HG03571 (cell line): Measurements from ENCODE around the gene CES4A.

Experiments used
- ATAC-seq: cut with Tn5 transposase; IDR thresholded peaks from one replicate; pipeline ENCODE4 v1.9.1; 2021; ENCODE audit not compliant: unreplicated experiment

The CES4A gene

GRCh38 chr16:67017810-67018488 lies 29.6 kb downstream of the CES4A start:
- ATAC-seq = peak; percentile 86

- no peak for ATAC-seq
Measured at GRCh38 chr16:67019171-67019570, 30.8 kb downstream of the CES4A start.

- ATAC-seq = no peak
Measured at GRCh38 chr16:67021321-67021720, 32.9 kb downstream of the CES4A start.

- ATAC-seq = no peak
Measured at GRCh38 chr16:67022531-67023214, 34.3 kb downstream of the CES4A start.

GRCh38 chr16:67023689-67024088 lies 35.3 kb downstream of the CES4A start:
- ATAC-seq = no peak

- ATAC-seq = no peak
Measured at GRCh38 chr16:67024384-67025209, 36.2 kb downstream of the CES4A start.

- ATAC-seq = no peak
Measured at GRCh38 chr16:67025210-67025550, 36.8 kb downstream of the CES4A start.

- ATAC-seq = no peak
Measured at GRCh38 chr16:67026570-67026969, 38.2 kb downstream of the CES4A start.

- ATAC-seq = no peak
Measured at GRCh38 chr16:67027046-67027445, 38.7 kb downstream of the CES4A start.

GRCh38 chr16:67028167-67028695 lies 39.8 kb downstream of the CES4A start:
- ATAC-seq = no peak

GRCh38 chr16:67028696-67029253 lies 40.4 kb downstream of the CES4A start, which contains the start of gene CBFB:
TSS of gene CBFB (plus strand) at chr16:67029149. CDS start at chr16:67029408, 259 bp downstream.
- peak; percentile 76 for ATAC-seq

- ATAC-seq = peak; percentile 46
Measured at GRCh38 chr16:67029254-67030096, 41.1 kb downstream of the CES4A start.

- ATAC-seq = no peak
Measured at GRCh38 chr16:67030221-67030962, 42.0 kb downstream of the CES4A start.

- ATAC-seq = no peak
Measured at GRCh38 chr16:67034487-67034886, 46.1 kb downstream of the CES4A start.

GRCh38 chr16:67035364-67035763 lies 47.0 kb downstream of the CES4A start:
- ATAC-seq = no peak

- no peak for ATAC-seq
Measured at GRCh38 chr16:67036323-67036741, 47.9 kb downstream of the CES4A start.

GRCh38 chr16:67039260-67040020 lies 51.1 kb downstream of the CES4A start:
- ATAC-seq = no peak

GRCh38 chr16:67040166-67040565 lies 51.8 kb downstream of the CES4A start:
- ATAC-seq = no peak

- ATAC-seq = no peak
Measured at GRCh38 chr16:67040906-67041305, 52.5 kb downstream of the CES4A start.
